ENCODE measurements around the gene AOAH.

Gene AOAH

DNA sequence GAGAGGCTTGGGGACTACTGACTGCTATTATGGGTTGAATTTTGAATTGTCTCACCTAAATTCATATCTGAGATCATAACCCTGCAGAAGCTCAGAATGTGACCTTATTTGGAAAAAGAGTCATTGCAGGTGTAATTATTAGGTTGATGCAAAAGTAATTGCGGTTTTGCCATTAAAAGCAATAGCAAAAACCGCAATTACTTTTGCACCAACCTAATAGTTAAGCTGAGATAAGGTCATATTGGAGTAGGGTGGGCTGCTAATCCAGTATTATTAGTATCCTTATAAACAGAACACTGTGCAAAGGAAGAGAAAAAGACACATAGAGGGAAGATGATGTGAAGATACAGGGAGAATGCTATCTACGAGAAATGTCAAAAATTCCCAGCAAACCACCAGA, 82.3 kb downstream of the AOAH start:
- no peak for TF ChIP-seq EZH2 (IDR thresholded peaks at IDR 0.05; ENCODE audit: borderline replicate concordance, low read depth, low read length, severe bottlenecking)
- TF ChIP-seq, protein P1, sequence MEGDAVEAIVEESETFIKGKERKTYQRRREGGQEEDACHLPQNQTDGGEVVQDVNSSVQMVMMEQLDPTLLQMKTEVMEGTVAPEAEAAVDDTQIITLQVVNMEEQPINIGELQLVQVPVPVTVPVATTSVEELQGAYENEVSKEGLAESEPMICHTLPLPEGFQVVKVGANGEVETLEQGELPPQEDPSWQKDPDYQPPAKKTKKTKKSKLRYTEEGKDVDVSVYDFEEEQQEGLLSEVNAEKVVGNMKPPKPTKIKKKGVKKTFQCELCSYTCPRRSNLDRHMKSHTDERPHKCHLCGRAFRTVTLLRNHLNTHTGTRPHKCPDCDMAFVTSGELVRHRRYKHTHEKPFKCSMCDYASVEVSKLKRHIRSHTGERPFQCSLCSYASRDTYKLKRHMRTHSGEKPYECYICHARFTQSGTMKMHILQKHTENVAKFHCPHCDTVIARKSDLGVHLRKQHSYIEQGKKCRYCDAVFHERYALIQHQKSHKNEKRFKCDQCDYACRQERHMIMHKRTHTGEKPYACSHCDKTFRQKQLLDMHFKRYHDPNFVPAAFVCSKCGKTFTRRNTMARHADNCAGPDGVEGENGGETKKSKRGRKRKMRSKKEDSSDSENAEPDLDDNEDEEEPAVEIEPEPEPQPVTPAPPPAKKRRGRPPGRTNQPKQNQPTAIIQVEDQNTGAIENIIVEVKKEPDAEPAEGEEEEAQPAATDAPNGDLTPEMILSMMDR (IDR thresholded peaks at IDR 0.05; ENCODE audit: borderline replicate concordance, extremely low read depth, low read length, poor library complexity, severe bottlenecking) = no peak
- Histone ChIP-seq H3K9me3 (ENCODE audit: insufficient read depth, low read length, severe bottlenecking) (no peaks in the 10 kb centered on the region), H3K4me3 (ENCODE audit: low read depth in 1 of 2, low read length in 2 of 2) (no peak overlapping the region), H3K4me2 (ENCODE audit: insufficient read depth, low read length) (no peak overlapping the region), H3K79me2 (ENCODE audit: insufficient read depth, low read length) (no peaks in the 10 kb centered on the region), H4K20me1 (ENCODE audit: insufficient read depth, low read length) (no peaks in the 10 kb centered on the region), H3K36me3 (ENCODE audit: insufficient read depth, low read length) (no peaks in the 10 kb centered on the region), H3K4me1 (ENCODE audit: insufficient read depth, low read length) (peaks cover 43% of the 10 kb centered on the region), H3K27ac (ENCODE audit: low read length) (no peak overlapping the region), H3K9ac (ENCODE audit: low read depth, low read length) (no peak overlapping the region), H3K27me3 (ENCODE audit: insufficient read depth, low read length, poor library complexity) (no peaks in the 10 kb centered on the region), H2AFZ (ENCODE audit: low read depth, low read length) (no peak overlapping the region)
- ATAC-seq (ENCODE audit: insufficient read depth, low read depth) (no peak), DNase-seq (no peak)

- Histone ChIP-seq H3K36me3 (ENCODE audit: insufficient read depth, low read length) (no peaks in the 10 kb centered on the region), H3K9ac (ENCODE audit: low read depth, low read length) (peak overlapping the region; percentile 50), H3K4me3 (ENCODE audit: low read depth in 1 of 2, low read length in 2 of 2) (peak overlapping the region in 1 of 2 experiments; percentile 7; a peak in 1 of 4 replicates), H3K4me1 (ENCODE audit: insufficient read depth, low read length) (peaks cover 54% of the 10 kb centered on the region), H2AFZ (ENCODE audit: low read depth, low read length) (peak overlapping the region; percentile 54; the same call in 1 of the 2 replicates), H3K4me2 (ENCODE audit: insufficient read depth, low read length) (no peak overlapping the region), H3K9me3 (ENCODE audit: insufficient read depth, low read length, severe bottlenecking) (no peaks in the 10 kb centered on the region), H3K79me2 (ENCODE audit: insufficient read depth, low read length) (no peaks in the 10 kb centered on the region), H3K27me3 (ENCODE audit: insufficient read depth, low read length, poor library complexity) (no peaks in the 10 kb centered on the region), H4K20me1 (ENCODE audit: insufficient read depth, low read length) (no peaks in the 10 kb centered on the region), H3K27ac (ENCODE audit: low read length) (peak overlapping the region; percentile 97)
- ATAC-seq (ENCODE audit: insufficient read depth, low read depth) (no peak), DNase-seq (no peak)
- TF ChIP-seq, protein P1 (IDR thresholded peaks at IDR 0.05; ENCODE audit: borderline replicate concordance, extremely low read depth, low read length, poor library complexity, severe bottlenecking) = no peak
- no peak for TF ChIP-seq EZH2 (IDR thresholded peaks at IDR 0.05; ENCODE audit: borderline replicate concordance, low read depth, low read length, severe bottlenecking)
Observed at GRCh38 chr7:36640682-36641081, 83.6 kb downstream of the AOAH start.

DNA sequence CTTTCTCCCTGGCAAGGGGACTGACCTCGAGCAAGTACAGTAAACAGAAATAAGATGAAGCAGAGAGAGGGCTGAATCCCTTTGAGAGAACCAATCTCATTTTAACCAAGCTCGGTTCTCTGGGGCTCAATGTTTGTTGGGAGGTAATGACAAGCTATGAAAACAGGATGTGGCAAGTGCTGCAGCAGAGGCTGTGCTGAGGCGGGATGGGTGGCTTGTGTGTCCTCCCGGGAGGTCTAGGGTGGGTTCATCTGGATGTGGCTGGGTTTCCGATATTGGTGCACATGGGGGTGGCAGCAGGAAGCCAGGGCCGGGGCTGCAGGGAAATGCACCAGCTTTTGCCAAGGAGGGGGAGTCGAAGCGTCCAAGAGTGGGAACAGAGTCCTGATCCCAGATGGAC, 84.5 kb downstream of the AOAH start:
- TF ChIP-seq, protein P1 (IDR thresholded peaks at IDR 0.05; ENCODE audit: borderline replicate concordance, extremely low read depth, low read length, poor library complexity, severe bottlenecking) = no peak
- Histone ChIP-seq H3K4me2 (ENCODE audit: insufficient read depth, low read length) (peak overlapping the region; percentile 54), H4K20me1 (ENCODE audit: insufficient read depth, low read length) (no peaks in the 10 kb centered on the region), H3K4me3 (ENCODE audit: low read depth in 1 of 2, low read length in 2 of 2) (peak overlapping the region in 1 of 2 experiments; percentile 38; a peak in 1 of 4 replicates), H3K27ac (ENCODE audit: low read length) (peak overlapping the region; percentile 97), H3K9me3 (ENCODE audit: insufficient read depth, low read length, severe bottlenecking) (no peaks in the 10 kb centered on the region), H3K36me3 (ENCODE audit: insufficient read depth, low read length) (no peaks in the 10 kb centered on the region), H3K9ac (ENCODE audit: low read depth, low read length) (peak overlapping the region; percentile 50), H3K79me2 (ENCODE audit: insufficient read depth, low read length) (no peaks in the 10 kb centered on the region), H3K27me3 (ENCODE audit: insufficient read depth, low read length, poor library complexity) (no peaks in the 10 kb centered on the region), H3K4me1 (ENCODE audit: insufficient read depth, low read length) (peaks cover 54% of the 10 kb centered on the region), H2AFZ (ENCODE audit: low read depth, low read length) (peak overlapping the region; percentile 61)
- peak; percentile 93 for DNase-seq
- ATAC-seq (ENCODE audit: insufficient read depth, low read depth) = peak; percentile 96

Data from DND-41 (cell line).